B cell (primary cell): ENCODE measurements around the gene COLEC12.

ENCODE experiments used
- CTCF ChIP-seq: fragments of 200-600 bp; IDR thresholded peaks from one replicate; pipeline ENCODE4 v1.8.0; 2022; ENCODE audit warnings: antibody characterized with exemption, mild to moderate bottlenecking
- EZH2 ChIP-seq: IDR thresholded peaks from 2 replicates; pipeline ENCODE4 v1.6.1; 2012; ENCODE audit warnings: borderline replicate concordance, low read depth, mild to moderate bottlenecking, moderate library complexity, low read length; ENCODE audit not compliant: insufficient read depth, poor library complexity, severe bottlenecking

- TF ChIP-seq CTCF (no peak), EZH2 (no peak)
Measured at GRCh38 chr18:316393-316792, 184.1 kb downstream of the COLEC12 start.
